Measurements from ENCODE around the gene TTC38. TPM values are rescaled to one million over a fixed set of nuclear protein-coding genes. Genes with fewer than 3 reads are reported as not detected.

The TTC38 gene
- total RNA-seq, 4 donors from 2014 or later: 21.8 to 61.8 (median 33.3) TPM

- Histone ChIP-seq H3K27ac (peak overlapping the region in 3 of 4 donors; percentile 3 to 67 (median 56)), H3K36me3 (peaks cover 0 to 40% of the 10 kb centered on the region in 2 donors), H3K9me3 (no peaks in the 10 kb centered on the region), H3K4me3 (no peak overlapping the region), H3K4me1 (peaks cover 0 to 32% (median 8%) of the 10 kb centered on the region in 3 donors), H3K27me3 (no peaks in the 10 kb centered on the region)
- peak; percentile 86 for ATAC-seq
- TF ChIP-seq EP300 (IDR thresholded peaks at IDR 0.05): no peak
- peak; percentile 30 for TF ChIP-seq POLR2AphosphoS5 (IDR thresholded peaks at IDR 0.05)
- 32 to 33% methylated on average over 4 of the region's 9 CpGs for WGBS, 2 donors (ENCODE audit: low coverage in 1 of 2)
Observed at GRCh38 chr22:46233231-46233630, 34.6 kb upstream of the TTC38 start.

GRCh38 chr22:46234969-46235368, 32.8 kb upstream of the TTC38 start:
- H3K27me3 ChIP-seq: no peaks in the 10 kb centered on the region
- TF ChIP-seq POLR2A (IDR thresholded peaks at IDR 0.05): no peak
- no peak for TF ChIP-seq CTCF (IDR thresholded peaks at IDR 0.05)
- TF ChIP-seq POLR2AphosphoS5 (IDR thresholded peaks at IDR 0.05): no peak
- TF ChIP-seq EP300 (IDR thresholded peaks at IDR 0.05): no peak
- peaks cover 0 to 48% (median 8%) of the 10 kb centered on the region in 3 donors for H3K4me1 ChIP-seq
- no peaks in the 10 kb centered on the region for H3K9me3 ChIP-seq
- peaks cover 0 to 51% of the 10 kb centered on the region in 2 donors for H3K36me3 ChIP-seq
- 92 to 96% methylated on average over 5 to 11 of the region's 12 CpGs for WGBS, 2 donors (ENCODE audit: low coverage in 1 of 2)
- H3K27ac ChIP-seq: no peak overlapping the region
- ATAC-seq: no peak
- no peak overlapping the region for H3K4me3 ChIP-seq

GRCh38 chr22:46237453-46238124, 30.2 kb upstream of the TTC38 start:
- ATAC-seq: no peak
- H3K27me3 ChIP-seq: no peaks in the 10 kb centered on the region
- peaks cover 0 to 46% (median 8%) of the 10 kb centered on the region in 3 donors for H3K4me1 ChIP-seq
- H3K36me3 ChIP-seq: peaks cover 0 to 47% of the 10 kb centered on the region in 2 donors
- WGBS, 2 donors (ENCODE audit: low coverage in 1 of 2): 38 to 52% methylated on average over 7 to 10 of the region's 12 CpGs
- H3K9me3 ChIP-seq: no peaks in the 10 kb centered on the region
- TF ChIP-seq POLR2AphosphoS5 (IDR thresholded peaks at IDR 0.05): peak; percentile 51
- no peak for TF ChIP-seq POLR2A (IDR thresholded peaks at IDR 0.05)
- no peak overlapping the region for H3K4me3 ChIP-seq
- H3K27ac ChIP-seq: peak overlapping the region; percentile 51 to 80 (median 62)

GRCh38 chr22:46238541-46238940, 29.3 kb upstream of the TTC38 start:
- TF ChIP-seq CTCF (IDR thresholded peaks at IDR 0.05) (no peak), POLR2AphosphoS5 (IDR thresholded peaks at IDR 0.05) (no peak), EP300 (IDR thresholded peaks at IDR 0.05) (no peak), POLR2A (IDR thresholded peaks at IDR 0.05) (no peak)
- ATAC-seq: no peak
- 31 to 71% methylated on average over 5 to 15 of the region's 16 CpGs for WGBS, 2 donors (ENCODE audit: low coverage in 1 of 2)
- no peak overlapping the region for H3K4me3 ChIP-seq
- H3K4me1 ChIP-seq: peaks cover 0 to 37% (median 1%) of the 10 kb centered on the region in 3 donors
- H3K9me3 ChIP-seq: no peaks in the 10 kb centered on the region
- H3K27ac ChIP-seq: peak overlapping the region; percentile 51 to 80 (median 62)
- no peaks in the 10 kb centered on the region for H3K27me3 ChIP-seq
- peaks cover 0 to 54% of the 10 kb centered on the region in 2 donors for H3K36me3 ChIP-seq

- H3K4me3 ChIP-seq: no peak overlapping the region
- peaks cover 0 to 63% of the 10 kb centered on the region in 2 donors for H3K36me3 ChIP-seq
- 81 to 86% methylated on average over 9 to 12 of the region's 20 CpGs for WGBS, 2 donors (ENCODE audit: low coverage in 1 of 2)
- H3K9me3 ChIP-seq: no peaks in the 10 kb centered on the region
- peaks cover 0 to 31% (median 0%) of the 10 kb centered on the region in 3 donors for H3K4me1 ChIP-seq
- H3K27me3 ChIP-seq: no peaks in the 10 kb centered on the region
- TF ChIP-seq CTCF (IDR thresholded peaks at IDR 0.05) (no peak), POLR2A (IDR thresholded peaks at IDR 0.05) (no peak)
- no peak for ATAC-seq
- H3K27ac ChIP-seq: peak overlapping the region in 2 of 4 donors; percentile 67 to 80
Observed at GRCh38 chr22:46239261-46240048, 28.4 kb upstream of the TTC38 start.
